IMR-90 (cell line): ENCODE data around the gene SELENOM. TPM values are rescaled to one million over a fixed set of nuclear protein-coding genes. Genes with fewer than 3 reads are reported as not detected.

Experiments
- ATAC-seq: fragments of 200-7000 bp; cut with Tn5 transposase; 2 replicates; pipeline ENCODE4 v1.9.1; 2020; ENCODE audit warnings: low read depth, mild to moderate bottlenecking, moderate library complexity
- BruUV-seq: library from RNA; stranded (reverse); fragments of 400-500 nt; replicated peaks from 2 replicates; lab custom pipeline; 2021; lab: Mats Ljungman, UMichigan
- CTCF ChIA-PET: fragments of 300-600 bp; formaldehyde crosslinking; extraction: SDS; loops from one replicate; lab custom pipeline; 2021; ENCODE audit warnings: antibody characterized with exemption; lab: Yijun Ruan, JAX
- POLR2A ChIA-PET: fragments of 300-600 bp; sonication (Branson Sonifier 250); formaldehyde crosslinking; loops from one replicate; lab custom pipeline; 2022; ENCODE audit warnings: antibody characterized with exemption; ENCODE audit not compliant: unreplicated experiment; lab: Charles Lee
- DNase-seq: peaks from one replicate; pipeline ENCODE4 v3.0.0; 2013
- H2AFZ ChIP-seq: replicated peaks from 2 replicates; pipeline ENCODE3; 2013; ENCODE audit warnings: low read length, mild to moderate bottlenecking; ENCODE audit not compliant: poor library complexity
- H2AK5ac ChIP-seq: 2 replicates; pipeline ENCODE4 v1.6.1; 2013; ENCODE audit warnings: low read depth, low read length, inconsistent platforms
- H2AK9ac ChIP-seq: replicated peaks from 2 replicates; pipeline ENCODE3; 2013; ENCODE audit warnings: mild to moderate bottlenecking, low read depth, low read length, moderate library complexity; ENCODE audit not compliant: poor library complexity
- H2BK120ac ChIP-seq: 2 replicates; pipeline ENCODE4 v1.6.1; 2013; ENCODE audit warnings: low read depth, low read length, inconsistent platforms
- H2BK15ac ChIP-seq: 3 replicates; pipeline ENCODE4 v1.6.1; 2013; ENCODE audit warnings: low read depth, low read length, inconsistent platforms
- H2BK20ac ChIP-seq: 2 replicates; pipeline ENCODE4 v1.6.1; 2013; ENCODE audit warnings: low read depth, mild to moderate bottlenecking, inconsistent platforms, low read length, moderate library complexity
- H2BK5ac ChIP-seq: 2 replicates; pipeline ENCODE4 v1.6.1; 2013; ENCODE audit warnings: mild to moderate bottlenecking, low read depth, low read length, inconsistent platforms; ENCODE audit not compliant: poor library complexity, severe bottlenecking
- H3K14ac ChIP-seq: replicated peaks from 2 replicates; pipeline ENCODE4 v1.6.1; 2013; ENCODE audit warnings: low read depth, low read length, inconsistent platforms
- H3K18ac ChIP-seq: 2 replicates; pipeline ENCODE4 v1.6.1; 2013; ENCODE audit warnings: low read depth, low read length, control low read depth
- H3K23ac ChIP-seq: 2 replicates; pipeline ENCODE4 v1.6.1; 2013; ENCODE audit warnings: low read depth, low read length, inconsistent platforms
- H3K27ac ChIP-seq: 2 replicates; pipeline ENCODE4 v1.5.1; 2013; ENCODE audit warnings: mild to moderate bottlenecking, control low read depth, low read length; ENCODE audit not compliant: insufficient read depth
- H3K27me3 ChIP-seq: 2 replicates; pipeline ENCODE4 v1.6.1; 2013; ENCODE audit warnings: low read length; ENCODE audit not compliant: control insufficient read depth, insufficient read depth
- H3K36me3 ChIP-seq: 2 replicates; pipeline ENCODE4 v1.6.1; 2013; ENCODE audit warnings: low read length, mixed read lengths; ENCODE audit not compliant: control insufficient read depth, insufficient read depth
- H3K4ac ChIP-seq: 2 replicates; pipeline ENCODE4 v1.6.1; 2013; ENCODE audit warnings: low read depth, low read length, inconsistent platforms
- H3K4me1 ChIP-seq: 2 replicates; pipeline ENCODE4 v1.6.1; 2013; ENCODE audit warnings: low read length, mixed read lengths; ENCODE audit not compliant: control insufficient read depth, insufficient read depth
- H3K4me2 ChIP-seq: 2 replicates; pipeline ENCODE4 v1.6.1; 2013; ENCODE audit warnings: low read depth, mild to moderate bottlenecking, control low read depth, low read length, moderate library complexity
- H3K4me3 ChIP-seq: 2 replicates; pipeline ENCODE4 v1.5.1; 2013; ENCODE audit warnings: low read depth, mild to moderate bottlenecking, control low read depth, low read length, moderate library complexity; ENCODE audit not compliant: insufficient read depth
- H3K56ac ChIP-seq: 2 replicates; pipeline ENCODE4 v1.6.1; 2013; ENCODE audit warnings: low read length, inconsistent platforms; ENCODE audit not compliant: insufficient read depth; ENCODE audit errors: extremely low read depth
- H3K79me1 ChIP-seq, 2 experiments: 2 replicates each; pipeline ENCODE4 v1.6.1; 2013; ENCODE audit warnings: low read length in 2 of 2, inconsistent platforms in 1 of 2, low read depth in 1 of 2
- H3K9ac ChIP-seq: 2 replicates; pipeline ENCODE4 v1.6.1; 2013; ENCODE audit warnings: low read depth, low read length, control low read depth
- H3K9me1 ChIP-seq: 2 replicates; pipeline ENCODE4 v1.6.1; 2013; ENCODE audit warnings: low read length, inconsistent platforms; ENCODE audit not compliant: insufficient read depth
- H3K9me3 ChIP-seq: 2 replicates; pipeline ENCODE4 v1.6.1; 2013; ENCODE audit warnings: low read length; ENCODE audit not compliant: control insufficient read depth, insufficient read depth
- H4K20me1 ChIP-seq: 2 replicates; pipeline ENCODE4 v1.6.1; 2013; ENCODE audit warnings: low read length, inconsistent platforms; ENCODE audit not compliant: insufficient read depth
- H4K5ac ChIP-seq: 2 replicates; pipeline ENCODE4 v1.6.1; 2013; ENCODE audit warnings: mild to moderate bottlenecking, low read depth, low read length, control low read depth
- H4K8ac ChIP-seq, 2 experiments: 2 replicates each; pipeline ENCODE4 v1.6.1; 2013; ENCODE audit warnings: low read depth in 2 of 2, low read length in 2 of 2, control low read depth in 1 of 2, inconsistent platforms in 1 of 2
- H4K91ac ChIP-seq: 2 replicates; pipeline ENCODE4 v1.6.1; 2013; ENCODE audit warnings: low read depth, low read length, inconsistent platforms; ENCODE audit not compliant: insufficient read depth
- BHLHE40 ChIP-seq: fragments of 150-350 bp; IDR thresholded peaks from 2 replicates; pipeline ENCODE4 v1.6.1; 2016; ENCODE audit warnings: mild to moderate bottlenecking, low read depth, low read length
- MAFK ChIP-seq: IDR thresholded peaks from 2 replicates; pipeline ENCODE4 v1.6.1; 2012; ENCODE audit warnings: low read depth, low read length, improper control_type of control experiment
- MAZ ChIP-seq: IDR thresholded peaks from 2 replicates; pipeline ENCODE4 v1.6.1; 2012; ENCODE audit warnings: low read depth, mild to moderate bottlenecking, low read length, improper control_type of control experiment, moderate library complexity, borderline replicate concordance
- MXI1 ChIP-seq: IDR thresholded peaks from 2 replicates; pipeline ENCODE4 v1.6.1; 2012; ENCODE audit warnings: low read depth, mild to moderate bottlenecking, low read length, moderate library complexity, borderline replicate concordance
- RAD21 ChIP-seq: IDR thresholded peaks from 2 replicates; pipeline ENCODE4 v1.6.1; 2012; ENCODE audit warnings: low read length, improper control_type of control experiment
- RFX5 ChIP-seq: IDR thresholded peaks from 2 replicates; pipeline ENCODE4 v1.8.0; 2012; ENCODE audit warnings: low read depth, mild to moderate bottlenecking, low read length, moderate library complexity
- SMC3 ChIP-seq: fragments of 150-350 bp; IDR thresholded peaks from 2 replicates; pipeline ENCODE4 v1.6.1; 2016; ENCODE audit warnings: low read depth, mild to moderate bottlenecking, antibody characterized with exemption, low read length, moderate library complexity
- WGBS, 2 experiments: methylation state at CpG; one replicate each; pipeline versions ENCODE4 v1.1.5 to v1.1.7; 2013; ENCODE audit warnings: missing lambda C conversion rate in 2 of 2; ENCODE audit not compliant: insufficient read length in 1 of 2; ENCODE audit errors: extremely low coverage in 2 of 2; 5-methylcytosine and 5-hydroxymethylcytosine counted together
- dilution Hi-C: fragments of 300-500 bp; cut with HindIII; formaldehyde crosslinking; loops from one replicate; pipeline ENCODE4 v1.14.3; 2018; ENCODE audit warnings: low sequenced_read_pairs; ENCODE audit not compliant: unreplicated experiment
- in situ Hi-C: fragments of 300-500 bp; cut with MboI; formaldehyde crosslinking; loops from 3 replicates; pipeline ENCODE4 v1.14.3; 2019; ENCODE audit warnings: low sequenced_read_pairs, inconsistent platforms, mixed read lengths
- intact Hi-C: fragments of 100-400 bp; cut with micrococcal nuclease; formaldehyde crosslinking; loops from 2 replicates; pipeline ENCODE4 v1.10.0; 2022
- polyA plus RNA-seq, 3 experiments: library from polyadenylated mRNA; depleted of rRNA; stranded (reverse); fragments of >200 nt; gene quantifications; 2 replicates each; pipeline ENCODE4 v1.2.3, GENCODE V29; 2012; ENCODE audit warnings: low replicate concordance in 1 of 3
- total RNA-seq: library from RNA; depleted of rRNA; stranded (reverse); fragments of >200 nt; gene quantifications from 2 replicates; pipeline ENCODE4 v1.2.3, GENCODE V29; 2012
- TF ChIP-seq, protein P1 (sequence below): fragments of 150-350 bp; IDR thresholded peaks from 2 replicates; pipeline ENCODE4 v1.6.1; 2017; ENCODE audit warnings: mild to moderate bottlenecking, antibody characterized with exemption, low read length, low read depth
- TF ChIP-seq, protein P2 (sequence below): fragments of 150-350 bp; IDR thresholded peaks from 2 replicates; pipeline ENCODE4 v1.6.1; 2016; ENCODE audit warnings: low read depth, mild to moderate bottlenecking, low read length, moderate library complexity, borderline replicate concordance

Gene SELENOM
- total and polyA plus RNA-seq, 2 of the 4 experiments (the other 2 are of a cell fraction): 46.2 to 270 TPM

- H2AK9ac ChIP-seq: peak overlapping the region; percentile 99
- in situ Hi-C loops (no loop called here), intact Hi-C loops (no loop called here), dilution Hi-C loops (no loop called here)
- peak overlapping the region; percentile 18 for H2BK5ac ChIP-seq
- peaks cover 24% of the 10 kb centered on the region for H3K36me3 ChIP-seq
- no peak overlapping the region for H3K18ac ChIP-seq
- H3K14ac ChIP-seq: peak overlapping the region; percentile 98
- peak overlapping the region; percentile 47 for H3K27ac ChIP-seq
- peaks cover 26% of the 10 kb centered on the region for H3K4me1 ChIP-seq
- peak overlapping the region; percentile 97 for H4K91ac ChIP-seq
- H3K9me1 ChIP-seq: peaks cover 18% of the 10 kb centered on the region
- DNase-seq: no peak
- H3K27me3 ChIP-seq: no peaks in the 10 kb centered on the region
- peaks cover 31 to 78% of the 10 kb centered on the region in 2 experiments for H3K79me1 ChIP-seq
- H3K4ac ChIP-seq: peak overlapping the region; percentile 99
- peak overlapping the region; percentile 95; the same call in 1 of the 2 replicates for H3K9ac ChIP-seq
- peak overlapping the region; percentile 7 to 90; a peak in 2 of 4 replicates for H4K8ac ChIP-seq
- H3K23ac ChIP-seq: peak overlapping the region; percentile 98
- TF ChIP-seq BHLHE40 (no peak), RFX5 (no peak), MAFK (no peak), MAZ (no peak), SMC3 (no peak), RAD21 (no peak), MXI1 (no peak)
- TF ChIP-seq, protein P1, sequence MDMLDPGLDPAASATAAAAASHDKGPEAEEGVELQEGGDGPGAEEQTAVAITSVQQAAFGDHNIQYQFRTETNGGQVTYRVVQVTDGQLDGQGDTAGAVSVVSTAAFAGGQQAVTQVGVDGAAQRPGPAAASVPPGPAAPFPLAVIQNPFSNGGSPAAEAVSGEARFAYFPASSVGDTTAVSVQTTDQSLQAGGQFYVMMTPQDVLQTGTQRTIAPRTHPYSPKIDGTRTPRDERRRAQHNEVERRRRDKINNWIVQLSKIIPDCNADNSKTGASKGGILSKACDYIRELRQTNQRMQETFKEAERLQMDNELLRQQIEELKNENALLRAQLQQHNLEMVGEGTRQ: no peak
- TF ChIP-seq, protein P2, sequence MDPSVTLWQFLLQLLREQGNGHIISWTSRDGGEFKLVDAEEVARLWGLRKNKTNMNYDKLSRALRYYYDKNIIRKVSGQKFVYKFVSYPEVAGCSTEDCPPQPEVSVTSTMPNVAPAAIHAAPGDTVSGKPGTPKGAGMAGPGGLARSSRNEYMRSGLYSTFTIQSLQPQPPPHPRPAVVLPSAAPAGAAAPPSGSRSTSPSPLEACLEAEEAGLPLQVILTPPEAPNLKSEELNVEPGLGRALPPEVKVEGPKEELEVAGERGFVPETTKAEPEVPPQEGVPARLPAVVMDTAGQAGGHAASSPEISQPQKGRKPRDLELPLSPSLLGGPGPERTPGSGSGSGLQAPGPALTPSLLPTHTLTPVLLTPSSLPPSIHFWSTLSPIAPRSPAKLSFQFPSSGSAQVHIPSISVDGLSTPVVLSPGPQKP: no peak
- peak overlapping the region; percentile 99 for H2AK5ac ChIP-seq
- no peak overlapping the region for H2BK20ac ChIP-seq
- ChIA-PET CTCF (interaction anchor here (0.7 to 4.0 kb wide), 8 partner anchors 19 to 143 kb away, joined by 3 to 10 read pairs (median 3); partner anchors contain the start of gene MORC2), POLR2A (no interaction called here)
- no peak overlapping the region for H2AFZ ChIP-seq
- no CpG with 5 or more reads among the region's 3 CpGs for WGBS, 2 experiments
- H3K4me3 ChIP-seq: no peak overlapping the region
- H4K5ac ChIP-seq: no peak overlapping the region
- H3K56ac ChIP-seq: no peak overlapping the region
- no peak for ATAC-seq
- no TSS peak for BruUV-seq
- peaks cover 8% of the 10 kb centered on the region for H4K20me1 ChIP-seq
- no peak overlapping the region for H2BK120ac ChIP-seq
- H3K4me2 ChIP-seq: peak overlapping the region; percentile 99
- no peak overlapping the region for H2BK15ac ChIP-seq
- H3K9me3 ChIP-seq: no peaks in the 10 kb centered on the region
These were observed 24.0 kb downstream of the SELENOM start for GRCh38 chr22:31083377-31083768.
